Fibroblast of upper back skin (primary cell): ENCODE results near the gene SCNN1A.
A peak's percentile ranks its signal among the peaks of the same experiment; 100 is the strongest.
"Not testable (repeated sequence)": the region's sequence is repeated elsewhere in the genome, so short reads cannot be mapped to it uniquely, and the experiment has no call there.

Source experiments
- DNase-seq: peaks from one replicate; pipeline ENCODE4 v3.0.0-alpha.2; 2013

Gene SCNN1A

GRCh38 chr12:6346235-6346832 lies 29.0 kb downstream of the SCNN1A start:
- DNase-seq: no peak

GRCh38 chr12:6345319-6346091 lies 29.9 kb downstream of the SCNN1A start:
- peak; percentile 77 for DNase-seq

GRCh38 chr12:6344101-6344660 lies 31.2 kb downstream of the SCNN1A start:
- DNase-seq: not testable (repeated sequence)

- DNase-seq: no peak
Observed at GRCh38 chr12:6343518-6343917, 31.8 kb downstream of the SCNN1A start.

- no peak for DNase-seq
Observed at GRCh38 chr12:6342140-6342889, 33.0 kb downstream of the SCNN1A start.

GRCh38 chr12:6341417-6342139 lies 33.8 kb downstream of the SCNN1A start, which contains the start of gene TNFRSF1A:
Gene TNFRSF1A (minus strand): TSS chr12:6342076. CDS start chr12:6341814, 262 bp downstream.
- peak; percentile 82 for DNase-seq

- no peak for DNase-seq
Observed at GRCh38 chr12:6340745-6341416, 34.5 kb downstream of the SCNN1A start.

GRCh38 chr12:6340032-6340638 lies 35.2 kb downstream of the SCNN1A start:
- DNase-seq: peak; percentile 77

- no peak for DNase-seq
Observed at GRCh38 chr12:6338955-6339354, 36.4 kb downstream of the SCNN1A start.

GRCh38 chr12:6338536-6338935 lies 36.8 kb downstream of the SCNN1A start:
- not testable (repeated sequence) for DNase-seq

- DNase-seq: peak; percentile 59
Observed at GRCh38 chr12:6337958-6338433, 37.4 kb downstream of the SCNN1A start.

- DNase-seq: no peak
Observed at GRCh38 chr12:6336889-6337853, 38.2 kb downstream of the SCNN1A start.

- DNase-seq: peak; percentile 100
Observed at GRCh38 chr12:6336079-6336888, 39.1 kb downstream of the SCNN1A start.

- peak; percentile 79 for DNase-seq
Observed at GRCh38 chr12:6335451-6336078, 39.8 kb downstream of the SCNN1A start.

- no peak for DNase-seq
Observed at GRCh38 chr12:6334940-6335450, 40.4 kb downstream of the SCNN1A start.

- no peak for DNase-seq
Observed at GRCh38 chr12:6334359-6334758, 41.0 kb downstream of the SCNN1A start.

GRCh38 chr12:6333566-6333965 lies 41.8 kb downstream of the SCNN1A start:
- DNase-seq: peak; percentile 73

- DNase-seq: no peak
Observed at GRCh38 chr12:6333029-6333428, 42.3 kb downstream of the SCNN1A start.

- peak; percentile 93 for DNase-seq
Observed at GRCh38 chr12:6332459-6332858, 42.9 kb downstream of the SCNN1A start.
